ENCODE data around the gene EPB41L3. TPM values are rescaled to one million over a fixed set of nuclear protein-coding genes. Genes with fewer than 3 reads are reported as not detected.

Gene EPB41L3
- polyA plus RNA-seq, 1 donor, result 65.5 TPM

DNA sequence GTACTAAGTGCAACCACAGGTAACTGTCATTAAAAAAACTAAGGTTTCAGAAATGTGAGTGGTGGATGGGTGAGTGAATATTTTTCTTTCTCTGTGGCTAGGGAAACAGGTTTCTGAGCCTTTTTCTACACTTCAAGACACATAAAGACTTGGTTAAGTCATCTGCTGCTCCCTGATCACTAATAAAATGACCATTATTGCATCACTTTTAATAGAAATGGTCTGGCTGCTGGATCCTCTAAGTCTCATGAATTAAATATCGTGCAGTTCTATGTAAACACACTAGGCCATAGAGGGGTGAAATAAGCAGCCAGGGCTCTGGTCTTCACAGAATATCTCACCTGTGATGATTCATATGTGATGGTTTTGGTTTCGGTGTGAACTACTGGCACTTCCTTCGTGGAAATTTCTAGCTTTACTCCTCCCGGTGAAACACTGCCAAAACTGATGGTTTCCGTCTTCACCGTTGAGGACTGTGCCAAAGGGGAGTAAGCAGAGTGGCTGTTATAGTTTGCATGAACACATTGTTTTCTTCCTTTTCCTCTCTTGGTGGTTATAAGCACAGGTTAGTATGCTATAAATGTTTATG, 147.8 kb downstream of the EPB41L3 start:
- no peaks in the 10 kb centered on the region for H3K27me3 ChIP-seq (ENCODE audit: control insufficient read depth, insufficient read depth, low read length)
- WGBS (ENCODE audit: insufficient coverage, low lambda C conversion rate), result 100% methylated on average over 4 of the region's 6 CpGs
- H3K4me1 ChIP-seq (ENCODE audit: control insufficient read depth, insufficient read depth, low read length), result no peaks in the 10 kb centered on the region
- peaks cover 24% of the 10 kb centered on the region for H3K36me3 ChIP-seq (ENCODE audit: control insufficient read depth, insufficient read depth, low read length)
- H3K27ac ChIP-seq (ENCODE audit: low read length), result no peak overlapping the region
- DNase-seq, result no peak
- H3K4me3 ChIP-seq (ENCODE audit: low read length), result no peak overlapping the region
- H3K9me3 ChIP-seq (ENCODE audit: control insufficient read depth, low read depth, low read length), result no peaks in the 10 kb centered on the region

DNA sequence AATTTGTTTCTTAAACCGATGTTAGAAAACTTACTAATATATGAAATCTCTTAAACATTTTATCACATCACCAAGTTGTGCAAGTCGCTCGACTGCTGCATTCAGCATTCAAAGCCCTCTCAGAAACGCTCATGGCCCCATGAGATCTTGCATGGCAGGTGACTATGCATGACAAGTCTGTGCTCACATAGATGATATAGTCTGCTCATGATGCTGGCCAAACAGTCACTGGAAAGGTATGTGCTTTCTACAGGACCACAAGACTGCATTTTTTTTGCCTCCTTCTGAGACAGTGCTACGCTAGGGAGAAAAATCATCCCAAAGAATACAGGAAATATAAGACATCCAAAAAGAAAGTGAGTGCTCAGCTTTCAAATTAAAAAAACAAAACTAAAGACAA, 150.0 kb downstream of the EPB41L3 start:
- no peak overlapping the region for H3K27ac ChIP-seq (ENCODE audit: low read length)
- no peak for DNase-seq
- WGBS (ENCODE audit: insufficient coverage, low lambda C conversion rate), result 100% methylated on average over 1 of the region's 5 CpGs
- no peaks in the 10 kb centered on the region for H3K27me3 ChIP-seq (ENCODE audit: control insufficient read depth, insufficient read depth, low read length)
- no peak overlapping the region for H3K4me3 ChIP-seq (ENCODE audit: low read length)
- no peaks in the 10 kb centered on the region for H3K4me1 ChIP-seq (ENCODE audit: control insufficient read depth, insufficient read depth, low read length)
- H3K36me3 ChIP-seq (ENCODE audit: control insufficient read depth, insufficient read depth, low read length), result peaks cover 22% of the 10 kb centered on the region
- H3K9me3 ChIP-seq (ENCODE audit: control insufficient read depth, low read depth, low read length), result no peaks in the 10 kb centered on the region

DNA sequence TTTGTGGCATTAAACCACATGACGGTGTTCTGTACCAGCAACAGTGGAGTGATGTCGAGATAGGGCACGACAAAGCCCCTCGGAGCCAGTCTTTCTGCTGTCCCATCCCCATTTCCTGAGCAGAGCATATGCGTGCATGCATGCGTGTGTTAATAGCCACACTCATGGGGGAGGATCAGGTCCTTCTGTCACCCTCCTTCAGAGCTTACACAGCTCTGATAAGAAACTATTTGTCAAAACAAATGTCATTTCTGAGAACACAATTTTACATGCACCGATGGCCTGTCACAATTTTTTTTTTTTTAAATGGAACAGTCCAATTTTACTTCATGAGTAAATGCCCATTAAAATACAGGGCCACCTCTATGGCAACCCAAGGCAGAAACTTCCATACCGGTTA, 152.4 kb downstream of the EPB41L3 start:
- DNase-seq, result no peak
- WGBS (ENCODE audit: insufficient coverage, low lambda C conversion rate), result no CpG with 5 or more reads among the region's 8 CpGs
- Histone ChIP-seq H3K4me3 (ENCODE audit: low read length) (no peak overlapping the region), H3K27ac (ENCODE audit: low read length) (no peak overlapping the region), H3K36me3 (ENCODE audit: control insufficient read depth, insufficient read depth, low read length) (peaks cover 17% of the 10 kb centered on the region), H3K27me3 (ENCODE audit: control insufficient read depth, insufficient read depth, low read length) (no peaks in the 10 kb centered on the region), H3K9me3 (ENCODE audit: control insufficient read depth, low read depth, low read length) (no peaks in the 10 kb centered on the region), H3K4me1 (ENCODE audit: control insufficient read depth, insufficient read depth, low read length) (no peaks in the 10 kb centered on the region)

DNA sequence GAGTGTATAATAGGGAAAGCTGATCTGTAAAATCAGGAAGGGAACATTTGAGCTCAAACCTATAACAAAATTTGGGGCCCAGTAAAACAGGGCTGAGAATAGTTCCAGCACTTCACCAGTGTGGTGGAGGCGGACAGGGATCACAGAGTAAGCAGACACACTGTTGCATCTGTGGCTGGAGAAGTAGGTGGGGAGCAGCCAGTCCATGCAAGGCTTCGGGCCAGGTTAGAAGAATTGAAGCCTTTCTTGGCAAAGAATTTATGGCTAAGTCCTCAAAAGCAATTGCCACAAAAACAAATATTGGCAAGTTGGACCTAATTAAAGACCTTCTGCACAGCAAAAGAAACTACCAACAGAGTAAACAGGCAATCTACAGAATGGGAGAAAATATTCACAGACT, 154.4 kb downstream of the EPB41L3 start:
- WGBS (ENCODE audit: insufficient coverage, low lambda C conversion rate), result no CpG with 5 or more reads among the region's 2 CpGs
- Histone ChIP-seq H3K27ac (ENCODE audit: low read length) (no peak overlapping the region), H3K36me3 (ENCODE audit: control insufficient read depth, insufficient read depth, low read length) (peaks cover under 1% of the 10 kb centered on the region), H3K4me1 (ENCODE audit: control insufficient read depth, insufficient read depth, low read length) (no peaks in the 10 kb centered on the region), H3K9me3 (ENCODE audit: control insufficient read depth, low read depth, low read length) (no peaks in the 10 kb centered on the region), H3K27me3 (ENCODE audit: control insufficient read depth, insufficient read depth, low read length) (no peaks in the 10 kb centered on the region), H3K4me3 (ENCODE audit: low read length) (no peak overlapping the region)
- no peak for DNase-seq

DNA sequence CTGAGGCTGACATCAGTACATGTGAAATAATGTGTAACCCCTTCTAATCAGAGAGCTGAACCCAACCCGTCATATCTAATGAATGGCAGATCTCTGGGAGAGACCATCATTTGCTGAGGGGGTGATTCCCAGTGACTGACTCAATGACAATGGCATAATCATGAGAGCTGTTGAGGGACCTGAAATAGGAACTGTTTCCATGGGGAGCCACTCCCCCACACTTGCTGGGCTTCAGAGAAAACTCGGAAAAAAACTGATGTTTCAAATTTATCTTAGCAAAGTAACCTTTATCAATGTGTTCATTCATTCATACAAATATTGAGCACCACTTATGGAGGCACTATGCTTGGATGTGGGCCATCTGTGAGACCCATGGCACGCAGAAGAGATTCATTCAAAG, 154.9 kb downstream of the EPB41L3 start:
- 74% methylated on average over 2 of the region's 3 CpGs for WGBS (ENCODE audit: insufficient coverage, low lambda C conversion rate)
- Histone ChIP-seq H3K27me3 (ENCODE audit: control insufficient read depth, insufficient read depth, low read length) (no peaks in the 10 kb centered on the region), H3K27ac (ENCODE audit: low read length) (no peak overlapping the region)

DNA sequence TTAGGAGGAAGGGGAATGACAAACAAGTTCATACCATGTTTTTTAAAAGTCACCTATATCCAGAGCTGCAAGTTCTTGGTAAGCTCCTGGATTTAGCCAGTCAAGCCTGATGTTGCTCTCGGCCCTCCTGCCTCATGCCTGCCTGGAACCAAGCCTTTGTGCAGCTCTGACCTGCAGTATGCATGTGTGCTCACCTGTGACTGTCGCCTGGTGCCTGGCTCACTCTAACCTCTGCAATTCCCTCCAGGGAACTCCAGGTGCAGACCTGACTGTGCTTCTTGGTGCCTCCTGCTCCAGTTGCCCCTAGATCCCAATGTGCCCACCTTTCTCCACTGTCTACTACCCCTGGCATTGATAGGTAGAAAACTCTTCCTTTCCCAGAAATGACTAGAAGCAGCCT, 163.2 kb downstream of the EPB41L3 start:
- H3K9me3 ChIP-seq (ENCODE audit: control insufficient read depth, low read depth, low read length), result no peaks in the 10 kb centered on the region
- WGBS (ENCODE audit: insufficient coverage, low lambda C conversion rate), result no CpG with 5 or more reads among the region's 2 CpGs
- no peaks in the 10 kb centered on the region for H3K27me3 ChIP-seq (ENCODE audit: control insufficient read depth, insufficient read depth, low read length)
- no peaks in the 10 kb centered on the region for H3K4me1 ChIP-seq (ENCODE audit: control insufficient read depth, insufficient read depth, low read length)
- DNase-seq, result no peak
- H3K27ac ChIP-seq (ENCODE audit: low read length), result no peak overlapping the region
- no peaks in the 10 kb centered on the region for H3K36me3 ChIP-seq (ENCODE audit: control insufficient read depth, insufficient read depth, low read length)
- no peak overlapping the region for H3K4me3 ChIP-seq (ENCODE audit: low read length)

More for the DNA sequence above, 154.9 kb downstream of the EPB41L3 start:
- no peak for DNase-seq
- no peak overlapping the region for H3K4me3 ChIP-seq (ENCODE audit: low read length)
- no peaks in the 10 kb centered on the region for H3K36me3 ChIP-seq (ENCODE audit: control insufficient read depth, insufficient read depth, low read length)
- no peaks in the 10 kb centered on the region for H3K4me1 ChIP-seq (ENCODE audit: control insufficient read depth, insufficient read depth, low read length)
- no peaks in the 10 kb centered on the region for H3K9me3 ChIP-seq (ENCODE audit: control insufficient read depth, low read depth, low read length)

DNA sequence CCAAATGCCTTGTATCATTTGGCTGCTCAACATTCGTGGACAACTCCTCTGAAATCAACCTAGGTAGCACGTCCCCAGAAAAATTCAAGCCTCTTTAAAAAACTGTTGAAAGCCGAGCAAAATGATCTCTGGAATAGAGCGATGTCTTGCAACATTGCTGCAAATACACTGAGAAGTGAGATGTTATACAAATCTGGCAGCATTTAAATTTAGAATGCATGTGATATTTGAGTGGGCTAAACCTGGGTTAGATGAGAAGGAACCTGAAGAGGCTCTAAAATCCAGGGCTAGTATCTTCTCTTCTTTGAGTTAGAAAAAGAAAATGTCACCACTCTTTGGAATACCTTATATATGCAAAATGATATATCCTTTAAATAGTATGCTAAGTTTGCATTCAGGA, 166.8 kb downstream of the EPB41L3 start:
- no peaks in the 10 kb centered on the region for H3K4me1 ChIP-seq (ENCODE audit: control insufficient read depth, insufficient read depth, low read length)
- H3K27ac ChIP-seq (ENCODE audit: low read length), result no peak overlapping the region
- H3K36me3 ChIP-seq (ENCODE audit: control insufficient read depth, insufficient read depth, low read length), result no peaks in the 10 kb centered on the region
- no peak for DNase-seq
- no peaks in the 10 kb centered on the region for H3K27me3 ChIP-seq (ENCODE audit: control insufficient read depth, insufficient read depth, low read length)
- no peak overlapping the region for H3K4me3 ChIP-seq (ENCODE audit: low read length)
- 83% methylated on average over 3 of the region's 4 CpGs for WGBS (ENCODE audit: insufficient coverage, low lambda C conversion rate)
- H3K9me3 ChIP-seq (ENCODE audit: control insufficient read depth, low read depth, low read length), result no peaks in the 10 kb centered on the region

DNA sequence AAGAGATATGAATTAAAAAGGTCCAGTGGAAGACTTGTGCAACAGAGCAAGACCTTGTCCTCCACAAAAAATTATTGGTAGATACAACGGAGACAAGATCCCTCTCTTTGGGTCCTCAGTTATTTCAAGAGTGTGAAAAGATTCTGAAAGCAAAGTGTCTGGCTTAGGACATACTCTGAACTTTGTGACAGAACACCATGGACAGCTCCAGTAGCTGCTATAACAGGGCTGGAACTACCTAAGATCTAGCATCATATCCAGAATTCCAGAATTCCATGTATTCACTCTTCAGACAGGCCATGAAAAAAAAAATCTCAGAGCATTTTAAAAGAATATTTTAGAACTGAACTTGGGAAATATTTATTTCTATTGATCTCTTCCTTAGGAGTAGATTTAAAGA, 173.5 kb downstream of the EPB41L3 start:
- DNase-seq, result no peak
- WGBS (ENCODE audit: insufficient coverage, low lambda C conversion rate), result no CpG with 5 or more reads among the region's 1 CpG
- no peak overlapping the region for H3K4me3 ChIP-seq (ENCODE audit: low read length)
- no peaks in the 10 kb centered on the region for H3K36me3 ChIP-seq (ENCODE audit: control insufficient read depth, insufficient read depth, low read length)
- H3K4me1 ChIP-seq (ENCODE audit: control insufficient read depth, insufficient read depth, low read length), result no peaks in the 10 kb centered on the region
- no peaks in the 10 kb centered on the region for H3K9me3 ChIP-seq (ENCODE audit: control insufficient read depth, low read depth, low read length)
- H3K27ac ChIP-seq (ENCODE audit: low read length), result no peak overlapping the region
- H3K27me3 ChIP-seq (ENCODE audit: control insufficient read depth, insufficient read depth, low read length), result no peaks in the 10 kb centered on the region

DNA sequence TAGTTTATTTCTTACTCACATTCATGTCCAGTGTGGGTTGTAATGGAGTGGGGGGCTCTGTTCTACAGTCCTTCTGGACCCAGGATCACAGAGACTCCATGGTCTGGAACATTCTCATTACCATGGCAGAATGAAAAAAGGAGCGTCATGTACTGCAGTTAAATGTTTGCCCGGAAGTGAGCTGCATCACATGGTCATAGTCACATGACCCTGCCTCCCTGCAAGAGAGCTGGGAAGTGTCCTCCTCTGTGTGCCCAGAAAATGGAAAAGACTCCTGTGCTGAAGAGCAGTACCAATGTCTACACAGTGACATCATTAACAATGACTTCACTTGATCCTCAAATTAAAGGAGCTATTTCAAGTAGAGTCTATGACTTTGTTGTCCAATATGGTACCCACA, 174.3 kb downstream of the EPB41L3 start:
- WGBS (ENCODE audit: insufficient coverage, low lambda C conversion rate), result no CpG with 5 or more reads among the region's 2 CpGs

DNA sequence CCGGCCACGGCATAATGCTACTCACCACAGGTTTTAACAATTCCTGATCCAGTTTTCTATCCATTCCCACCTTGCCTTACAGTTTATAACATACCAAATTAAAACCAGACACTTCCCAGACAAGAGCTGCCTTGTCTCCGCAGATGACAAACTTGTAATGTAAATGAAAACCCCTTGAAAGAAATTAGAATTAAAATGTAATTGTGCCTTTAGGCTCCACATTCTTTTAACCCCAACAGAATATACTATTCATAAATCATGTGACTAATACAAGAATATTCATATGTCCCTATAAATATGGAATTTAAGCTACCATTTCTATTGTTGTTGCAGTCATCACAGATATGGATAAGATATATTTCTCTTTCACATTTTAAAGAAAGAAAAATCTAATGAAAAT, 178.4 kb downstream of the EPB41L3 start:
- Histone ChIP-seq H3K36me3 (ENCODE audit: control insufficient read depth, insufficient read depth, low read length) (no peaks in the 10 kb centered on the region), H3K4me3 (ENCODE audit: low read length) (no peak overlapping the region), H3K9me3 (ENCODE audit: control insufficient read depth, low read depth, low read length) (no peaks in the 10 kb centered on the region), H3K4me1 (ENCODE audit: control insufficient read depth, insufficient read depth, low read length) (no peaks in the 10 kb centered on the region), H3K27me3 (ENCODE audit: control insufficient read depth, insufficient read depth, low read length) (no peaks in the 10 kb centered on the region), H3K27ac (ENCODE audit: low read length) (no peak overlapping the region)
- 100% methylated on average over 1 of the region's 3 CpGs for WGBS (ENCODE audit: insufficient coverage, low lambda C conversion rate)
- no peak for DNase-seq

More for the DNA sequence above, 174.3 kb downstream of the EPB41L3 start:
- Histone ChIP-seq H3K4me1 (ENCODE audit: control insufficient read depth, insufficient read depth, low read length) (no peaks in the 10 kb centered on the region), H3K27me3 (ENCODE audit: control insufficient read depth, insufficient read depth, low read length) (no peaks in the 10 kb centered on the region), H3K27ac (ENCODE audit: low read length) (no peak overlapping the region), H3K36me3 (ENCODE audit: control insufficient read depth, insufficient read depth, low read length) (no peaks in the 10 kb centered on the region), H3K4me3 (ENCODE audit: low read length) (no peak overlapping the region), H3K9me3 (ENCODE audit: control insufficient read depth, low read depth, low read length) (no peaks in the 10 kb centered on the region)
- no peak for DNase-seq

DNA sequence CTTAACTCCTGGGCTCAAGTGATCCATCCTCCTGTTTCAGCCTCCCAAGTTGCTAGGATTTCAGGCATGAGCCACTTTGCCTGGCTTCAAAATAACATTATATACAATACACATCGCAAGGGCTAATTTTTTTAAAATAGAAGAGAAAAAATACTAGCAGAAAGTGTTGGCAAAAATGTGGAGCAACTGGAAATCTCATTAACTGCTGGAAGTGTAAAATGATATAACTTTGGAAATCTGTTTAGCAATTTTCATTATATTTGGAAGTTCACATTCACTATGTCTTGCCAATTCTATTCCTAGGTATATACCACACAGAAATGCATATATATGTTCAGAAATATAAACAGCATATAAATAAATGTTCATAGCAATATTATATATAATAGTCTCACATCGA, 193.2 kb downstream of the EPB41L3 start:
- Histone ChIP-seq H3K27ac (ENCODE audit: low read length) (no peak overlapping the region), H3K4me3 (ENCODE audit: low read length) (no peak overlapping the region), H3K4me1 (ENCODE audit: control insufficient read depth, insufficient read depth, low read length) (no peaks in the 10 kb centered on the region), H3K9me3 (ENCODE audit: control insufficient read depth, low read depth, low read length) (no peaks in the 10 kb centered on the region), H3K27me3 (ENCODE audit: control insufficient read depth, insufficient read depth, low read length) (no peaks in the 10 kb centered on the region), H3K36me3 (ENCODE audit: control insufficient read depth, insufficient read depth, low read length) (no peaks in the 10 kb centered on the region)
- DNase-seq, result no peak
- WGBS (ENCODE audit: insufficient coverage, low lambda C conversion rate), result 100% methylated on average over 1 of the region's 2 CpGs
